Mesenteric fat pad (tissue), 1 donor: ENCODE data around the gene RGPD4. TPM values are rescaled to one million over a fixed set of nuclear protein-coding genes. Genes with fewer than 3 reads are reported as not detected.

Experiments
- DNase-seq: peaks from one replicate; pipeline ENCODE4 v3.0.0-alpha.2; 2020; ENCODE audit warnings: low spot score
- total RNA-seq: library from RNA; stranded (reverse); fragmentation: NEBNext Ultra II Directional; extraction: Animal tissue kit (Norgen Biotek cat#: 25700); gene quantifications from one replicate; pipeline ENCODE4 v1.2.1, GENCODE V29; 2021
- donor health status: DM: yes; HTN: yes; CAD: no.

Gene RGPD4
- total RNA-seq, 1 donor from 2014 or later, result not detected

DNA sequence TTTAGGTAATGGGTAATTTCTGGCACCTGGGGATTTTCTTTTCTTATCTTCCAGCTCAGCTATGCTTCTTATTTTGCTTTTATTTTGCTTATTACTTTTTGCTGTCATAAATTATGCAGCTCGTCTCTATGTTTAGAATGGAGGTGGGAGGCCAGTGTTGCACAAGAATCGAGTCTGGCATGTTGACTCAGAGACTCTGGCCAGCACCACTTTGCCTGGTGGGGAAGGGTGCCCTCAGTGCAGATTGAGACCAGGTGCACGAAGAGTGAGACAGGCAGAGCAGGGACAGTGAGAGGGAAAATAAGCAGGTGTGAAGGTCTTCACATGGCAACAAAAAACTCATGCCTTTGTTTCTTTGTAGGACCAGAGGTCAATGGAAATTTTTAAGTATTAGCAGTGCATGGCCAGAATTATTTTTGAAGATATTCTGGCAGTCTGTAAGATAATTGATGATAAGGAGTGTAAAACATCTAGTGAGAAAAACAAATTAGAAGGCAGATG is 100.4 kb downstream of the RGPD4 start:
- no peak for DNase-seq

DNA sequence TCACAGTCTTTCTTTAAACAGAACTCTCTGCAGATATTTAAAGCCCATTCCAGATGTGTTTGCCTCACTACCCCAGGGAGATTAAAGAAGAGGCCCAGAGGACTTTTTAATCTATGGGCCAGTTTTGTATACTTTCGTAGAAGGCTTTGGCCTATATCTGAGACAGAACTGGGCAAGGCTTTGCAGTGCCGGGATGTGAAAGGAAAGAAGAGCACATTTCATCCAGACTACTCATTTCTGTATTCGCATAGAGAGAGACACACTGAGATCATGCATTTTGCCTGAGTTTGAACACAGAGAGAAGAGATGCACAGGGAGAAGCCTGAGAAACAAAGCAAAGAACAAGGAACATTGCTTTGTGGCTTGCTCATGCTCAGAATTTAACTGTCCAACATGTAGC is 104.7 kb downstream of the RGPD4 start:
- no peak for DNase-seq

DNA sequence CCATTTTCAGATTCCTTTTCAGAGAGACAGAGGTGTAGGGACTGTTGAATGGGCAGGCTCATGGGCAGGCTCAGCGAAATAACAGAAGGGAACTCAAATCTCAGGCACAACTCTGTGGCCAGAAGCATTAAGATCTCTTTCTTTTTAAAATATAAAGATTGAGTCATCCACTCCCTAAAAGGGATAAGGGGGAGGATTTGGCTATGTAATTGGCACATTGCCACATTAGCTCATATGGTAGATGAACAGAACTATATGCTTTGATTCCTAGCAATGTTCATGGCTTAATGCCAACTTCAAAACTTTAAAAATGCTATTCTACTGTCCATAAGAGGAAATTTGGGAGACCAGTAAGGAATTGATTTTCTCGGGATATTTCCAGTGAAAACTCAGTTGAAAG is 105.8 kb downstream of the RGPD4 start:
- no peak for DNase-seq

DNA sequence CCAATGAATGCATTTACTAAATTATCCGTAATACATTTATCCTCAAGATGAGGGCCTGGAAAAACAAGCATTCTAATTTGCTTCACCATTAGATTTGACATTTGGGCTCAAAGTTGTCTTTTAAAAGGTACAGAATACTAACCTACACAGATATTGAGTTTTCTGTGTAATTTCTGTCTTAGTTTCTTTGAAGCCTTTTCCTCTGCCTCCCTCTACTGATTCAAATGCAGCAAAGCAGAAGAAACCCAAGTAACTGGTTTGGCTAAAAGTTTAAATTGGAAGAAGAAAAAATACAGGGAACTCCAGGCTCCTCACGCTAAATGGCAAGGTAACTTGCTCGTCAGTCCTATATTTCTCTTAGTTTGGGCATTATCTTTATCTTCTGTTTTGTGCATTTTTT is 106.3 kb downstream of the RGPD4 start:
- no peak for DNase-seq

DNA sequence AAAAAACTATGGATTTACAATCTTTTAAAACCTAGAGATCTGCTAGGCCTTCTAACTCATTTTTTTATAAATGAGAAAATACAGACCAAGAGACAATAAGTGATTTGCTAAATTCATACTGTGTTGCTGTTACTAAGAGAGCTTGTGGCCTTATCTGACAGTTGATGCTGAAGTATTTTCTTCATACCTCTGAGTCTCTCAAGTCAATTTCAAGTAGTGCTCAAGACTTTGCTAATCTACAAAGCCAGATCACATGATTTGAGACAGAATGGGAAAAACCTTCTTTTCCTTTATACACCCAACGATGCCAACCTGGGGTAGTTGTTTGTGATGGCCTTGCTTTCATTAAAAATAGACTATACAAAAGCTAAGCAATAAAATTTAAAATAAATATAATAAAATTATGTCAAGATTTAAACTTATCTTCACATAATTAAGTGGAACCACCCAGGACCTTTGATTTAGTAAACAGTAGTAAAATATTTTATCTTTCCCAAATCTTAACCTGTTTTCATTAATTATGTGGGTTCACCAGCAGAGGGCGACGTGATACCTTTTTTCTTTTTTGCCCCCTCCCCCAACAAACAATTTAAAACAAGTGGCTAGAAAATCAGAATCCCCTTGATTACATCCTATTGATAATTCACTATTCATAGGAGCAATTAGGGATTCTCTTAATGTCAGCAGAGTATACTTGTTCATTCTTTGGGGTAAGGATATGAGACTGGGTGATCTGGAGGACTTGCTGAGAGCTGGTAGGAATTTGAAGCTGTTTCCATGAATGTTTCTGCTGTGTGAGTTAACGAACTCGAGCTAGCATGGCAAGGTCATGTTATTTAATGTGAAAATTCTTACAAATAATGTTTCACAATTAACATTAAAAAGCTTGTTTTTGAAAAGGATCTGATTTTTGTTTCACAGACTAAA is 110.0 kb downstream of the RGPD4 start:
- no peak for DNase-seq

Other genes starting within 250 kb of the RGPD4 start
- gene SLC5A7, start 159.6 kb downstream of the RGPD4 start, total RNA-seq, result not detected